ENCODE measurements around the gene AKAP8L. TPM values are rescaled to one million over a fixed set of nuclear protein-coding genes. Genes with fewer than 3 reads are reported as not detected.
"Not testable (repeated sequence)": the region's sequence is repeated elsewhere in the genome, so short reads cannot be mapped to it uniquely, and the experiment has no call there.

Gene AKAP8L
- total RNA-seq, 2 donors from 2014 or later, result 52.6 to 65.7 TPM

DNA sequence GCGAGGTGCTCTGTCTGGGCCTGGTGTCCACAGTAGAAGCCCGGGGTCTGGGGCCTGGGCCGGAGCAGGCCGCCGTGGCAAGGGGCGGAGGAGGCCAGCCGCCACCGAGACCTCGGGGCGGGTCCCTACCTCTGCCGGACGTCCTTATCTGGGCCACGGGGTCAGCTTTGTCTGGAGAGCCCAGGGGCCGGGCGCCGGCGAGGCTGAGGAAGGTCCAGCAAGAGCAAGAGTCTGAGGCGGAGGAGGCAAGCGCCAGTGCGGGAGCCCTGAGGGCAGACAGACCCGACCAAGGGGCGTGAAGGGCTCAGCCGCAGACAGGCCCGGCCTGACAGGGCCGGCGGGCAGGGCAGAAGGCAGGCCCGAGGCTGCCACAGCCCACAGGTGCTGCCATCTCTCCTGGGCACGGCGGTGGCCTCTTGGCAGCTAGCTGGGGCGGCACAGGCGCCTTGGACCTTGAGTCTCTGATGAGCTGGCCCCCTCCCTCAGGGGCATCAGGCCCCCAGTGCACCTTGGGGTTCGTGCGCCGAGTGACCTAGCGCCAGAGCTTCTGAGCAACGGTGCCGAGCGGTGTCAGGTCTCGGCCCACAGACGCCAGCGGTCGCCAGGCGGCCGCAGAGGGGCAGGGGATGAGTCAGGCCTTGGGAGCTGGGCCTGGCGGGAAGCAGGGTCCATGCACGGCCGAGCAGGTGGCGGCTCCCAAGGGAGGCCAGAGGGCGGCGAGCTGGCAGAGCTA, 20.1 kb downstream of the AKAP8L start:
- peak; percentile 77 for DNase-seq (ENCODE audit: low spot score)
- intact Hi-C loops (cut with DNase I), result no loop called here

DNA sequence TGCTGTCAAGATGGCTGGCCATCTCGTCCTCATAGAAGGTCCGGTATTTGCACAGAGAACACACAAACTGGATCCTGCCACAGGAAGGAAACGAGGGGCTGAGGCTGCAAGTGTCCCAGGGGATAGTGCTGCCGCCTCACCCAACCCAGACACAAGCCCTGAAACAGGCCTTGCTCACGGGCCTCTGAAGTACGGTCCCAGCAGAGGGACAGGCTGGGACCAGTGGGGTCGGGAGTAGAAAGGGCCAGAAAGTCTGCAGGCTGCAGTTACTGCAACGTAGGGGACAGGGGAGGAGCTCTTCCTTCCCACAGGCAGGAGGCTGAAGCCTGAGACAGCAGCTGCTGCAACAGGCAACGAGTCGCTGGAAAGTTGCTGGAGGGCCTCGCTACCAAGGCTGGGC, 21.0 kb downstream of the AKAP8L start:
- intact Hi-C loops (cut with DNase I), result no loop called here
- DNase-seq (ENCODE audit: low spot score), result no peak

DNA sequence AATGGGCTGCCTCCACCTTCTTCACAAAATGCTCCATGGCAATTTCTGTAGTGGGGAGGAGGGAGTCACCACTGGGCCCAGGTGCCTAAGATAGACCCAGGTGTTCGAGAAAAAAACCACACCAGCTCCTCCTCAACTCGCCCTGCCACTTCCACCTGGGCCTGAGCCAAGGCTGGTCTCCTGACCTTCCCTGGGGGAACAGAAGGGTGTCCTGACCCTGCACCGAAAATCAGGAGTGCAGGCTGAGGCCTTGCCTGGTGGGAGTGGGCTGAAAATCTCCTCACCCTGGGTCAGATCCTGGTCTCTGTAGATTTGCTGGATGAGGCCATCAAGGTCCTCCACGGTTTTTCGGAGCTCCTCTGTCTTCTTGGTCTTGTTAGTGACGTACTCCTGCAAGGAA, 21.6 kb downstream of the AKAP8L start:
- intact Hi-C loops (cut with DNase I), result no loop called here
- DNase-seq (ENCODE audit: low spot score), result peak; percentile 34

DNA sequence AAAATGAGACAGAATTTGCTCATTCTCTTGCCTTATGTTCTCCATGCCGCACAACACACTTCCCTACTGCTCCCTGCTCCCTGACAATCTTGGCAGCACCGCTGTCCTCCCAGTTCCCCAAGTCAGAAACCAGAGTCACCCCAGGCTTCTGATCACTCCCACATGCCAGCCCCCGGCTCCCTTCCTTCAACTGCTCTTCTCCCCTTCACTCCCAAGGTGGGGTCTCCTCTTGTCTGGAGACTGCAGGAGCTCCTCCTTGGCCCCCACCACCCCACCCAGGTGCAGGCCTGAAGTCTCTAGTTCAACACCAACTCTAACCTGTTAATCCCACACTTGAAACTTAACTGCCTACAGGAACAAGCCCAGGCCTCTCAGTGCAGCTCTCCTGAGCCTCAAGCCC, 22.4 kb downstream of the AKAP8L start:
- intact Hi-C loops (cut with DNase I), result no loop called here
- DNase-seq (ENCODE audit: low spot score), result peak; percentile 19

DNA sequence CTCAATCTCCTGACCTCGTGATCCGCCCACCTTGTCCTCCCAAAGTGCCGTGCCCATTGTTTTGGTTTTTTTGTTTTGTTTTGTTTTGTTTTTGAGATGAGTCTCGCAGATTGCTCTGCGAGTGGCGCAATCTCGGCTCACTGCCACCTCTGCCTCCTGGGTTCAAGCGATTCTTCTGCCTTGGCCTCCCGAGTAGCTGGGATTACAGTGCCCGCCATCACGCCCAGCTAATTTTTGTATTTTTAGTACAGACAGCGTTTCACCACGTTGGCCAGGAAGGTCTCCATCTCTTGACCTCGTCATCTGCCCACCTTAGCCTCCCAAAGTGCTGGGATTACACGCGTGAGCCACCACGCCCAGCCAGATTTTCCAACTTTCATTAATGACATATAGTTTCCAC, 23.5 kb downstream of the AKAP8L start:
- DNase-seq (ENCODE audit: low spot score); intact Hi-C loops (cut with DNase I): not testable (repeated sequence)

DNA sequence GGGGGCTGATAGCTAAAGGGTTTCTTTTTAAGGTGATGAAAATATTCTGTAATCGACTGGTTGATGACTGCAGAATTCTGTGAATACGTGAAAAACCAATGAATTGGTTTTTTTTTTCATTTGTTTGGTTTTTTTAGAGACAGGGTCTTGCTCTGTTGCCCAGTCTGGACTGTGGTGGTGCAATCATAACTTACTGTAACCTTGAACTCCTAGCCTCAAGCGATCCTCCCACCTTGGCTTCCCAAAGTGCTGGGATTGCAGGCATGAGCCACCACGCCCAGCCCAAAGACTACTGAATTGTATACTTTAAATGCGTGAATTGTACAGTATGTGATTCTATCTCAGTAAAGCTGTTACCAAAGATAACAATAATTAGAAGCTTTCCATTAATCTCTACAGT, 24.4 kb downstream of the AKAP8L start:
- no peak for DNase-seq (ENCODE audit: low spot score)
- intact Hi-C loops (cut with DNase I), result no loop called here

DNA sequence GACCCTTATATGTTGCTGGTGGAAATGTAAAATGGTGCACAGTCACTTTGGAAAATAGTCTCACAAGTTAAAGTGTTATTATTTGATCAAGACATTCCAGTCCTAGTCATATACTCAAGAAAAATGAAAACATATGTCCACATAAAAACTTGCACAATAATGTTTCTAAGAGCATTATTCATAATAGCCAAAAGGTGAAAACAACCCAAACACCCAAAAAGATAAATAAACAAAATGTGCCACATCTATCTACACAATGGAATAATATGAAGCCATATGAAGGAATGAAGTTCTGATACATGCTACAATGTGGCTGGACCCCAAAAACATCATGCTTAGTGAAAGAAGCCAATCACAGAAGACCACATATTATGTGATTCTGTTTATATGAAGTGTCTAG, 24.8 kb downstream of the AKAP8L start:
- intact Hi-C loops (cut with DNase I), result no loop called here
- no peak for DNase-seq (ENCODE audit: low spot score)

DNA sequence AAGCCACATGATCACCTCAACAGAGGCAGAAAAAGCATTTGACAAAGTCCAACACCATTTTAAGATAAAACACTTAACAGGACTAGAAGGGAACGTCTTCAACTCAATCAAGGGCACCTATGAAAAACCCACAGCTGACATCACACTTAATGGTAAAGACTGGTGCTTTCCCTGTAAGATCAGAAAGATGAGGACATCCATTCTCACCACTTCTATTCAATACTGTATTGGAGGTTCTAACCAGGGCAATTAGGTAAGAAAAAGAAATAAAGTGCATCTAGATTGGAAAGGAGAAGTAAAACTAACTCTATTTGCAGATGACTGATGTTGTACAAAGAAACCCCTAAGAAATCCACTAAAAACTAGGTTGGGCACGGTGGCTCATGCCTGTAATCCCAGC, 28.0 kb downstream of the AKAP8L start:
- intact Hi-C loops (cut with DNase I), result no loop called here
- DNase-seq (ENCODE audit: low spot score), result no peak

DNA sequence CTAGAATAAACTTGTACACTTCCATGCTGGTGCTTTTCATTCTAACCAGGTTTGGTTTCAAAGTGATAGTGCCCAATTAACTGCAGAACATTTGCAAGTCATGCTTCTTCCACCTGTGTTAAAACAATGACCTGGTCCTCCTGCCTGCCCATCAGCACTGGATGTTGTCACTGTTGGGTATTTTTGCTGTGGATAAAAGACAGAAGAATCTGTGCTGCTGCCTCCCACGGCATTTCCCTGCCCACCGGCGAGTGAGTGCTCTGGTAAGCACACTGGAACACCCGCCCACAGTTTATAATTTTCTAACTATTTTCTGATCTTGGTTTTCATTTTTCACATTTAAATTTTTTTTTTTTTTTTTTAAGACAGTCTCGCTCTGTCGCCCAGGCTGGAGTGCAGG, 36.9 kb downstream of the AKAP8L start:
- intact Hi-C loops (cut with DNase I), result no loop called here
- DNase-seq (ENCODE audit: low spot score), result no peak

DNA sequence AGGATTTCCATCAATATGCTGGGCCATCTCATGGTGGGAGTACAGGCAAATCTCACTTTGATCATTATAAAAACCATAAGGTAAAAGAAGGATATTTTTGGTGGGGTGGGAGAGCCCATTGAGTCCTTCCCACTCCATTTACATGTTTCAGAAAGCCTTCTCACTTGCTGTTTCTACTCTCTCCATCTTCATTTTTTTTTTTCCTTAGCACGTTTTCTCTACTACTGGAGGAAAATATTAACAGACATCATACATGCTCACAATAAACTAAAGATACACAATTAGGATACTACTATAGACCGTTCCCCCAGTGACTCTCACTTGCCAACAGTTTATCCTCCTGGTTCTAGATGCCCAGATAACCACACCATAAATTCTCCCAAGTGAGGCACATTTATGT, 37.4 kb downstream of the AKAP8L start:
- intact Hi-C loops (cut with DNase I), result no loop called here
- no peak for DNase-seq (ENCODE audit: low spot score)

DNA sequence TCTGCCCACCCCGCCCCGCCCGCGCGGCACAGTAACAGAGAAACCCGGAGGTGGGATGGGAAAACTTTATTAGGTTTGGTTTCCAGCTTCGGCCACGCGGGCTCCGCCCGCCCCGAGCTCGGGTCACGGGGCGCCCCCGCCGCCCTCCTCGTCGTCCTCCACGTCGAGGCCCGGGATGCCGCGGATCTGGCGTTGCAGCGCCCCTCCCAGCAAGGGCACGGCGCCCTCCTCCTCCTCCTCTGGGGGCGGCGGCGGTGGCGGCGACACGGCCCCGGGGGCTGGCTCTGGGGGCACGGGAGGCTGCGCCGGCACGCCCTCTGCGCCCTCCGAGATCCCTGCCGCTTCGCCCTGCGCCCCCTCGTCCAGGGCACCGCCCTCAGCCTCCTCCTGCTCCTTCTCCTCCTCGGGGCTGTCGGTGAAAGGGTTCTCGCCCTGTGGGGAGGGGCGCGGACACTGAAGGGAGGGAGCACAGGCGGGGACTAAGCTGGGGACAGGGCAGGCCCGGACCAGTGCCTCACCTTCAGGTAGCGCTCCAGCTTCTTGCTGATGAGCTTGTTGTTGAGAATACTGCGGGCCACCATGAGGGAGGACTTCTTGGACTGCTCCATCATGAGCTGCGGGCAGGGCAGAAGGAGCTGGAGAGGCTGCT, 38.7 kb downstream of the AKAP8L start:
- intact Hi-C loops (cut with DNase I), result loop anchor here (5.0 to 10.0 kb wide), 4 partner anchors 55 to 205 kb away; no protein-coding TSS in a partner anchor
- DNase-seq (ENCODE audit: low spot score), result peak; percentile 88

DNA sequence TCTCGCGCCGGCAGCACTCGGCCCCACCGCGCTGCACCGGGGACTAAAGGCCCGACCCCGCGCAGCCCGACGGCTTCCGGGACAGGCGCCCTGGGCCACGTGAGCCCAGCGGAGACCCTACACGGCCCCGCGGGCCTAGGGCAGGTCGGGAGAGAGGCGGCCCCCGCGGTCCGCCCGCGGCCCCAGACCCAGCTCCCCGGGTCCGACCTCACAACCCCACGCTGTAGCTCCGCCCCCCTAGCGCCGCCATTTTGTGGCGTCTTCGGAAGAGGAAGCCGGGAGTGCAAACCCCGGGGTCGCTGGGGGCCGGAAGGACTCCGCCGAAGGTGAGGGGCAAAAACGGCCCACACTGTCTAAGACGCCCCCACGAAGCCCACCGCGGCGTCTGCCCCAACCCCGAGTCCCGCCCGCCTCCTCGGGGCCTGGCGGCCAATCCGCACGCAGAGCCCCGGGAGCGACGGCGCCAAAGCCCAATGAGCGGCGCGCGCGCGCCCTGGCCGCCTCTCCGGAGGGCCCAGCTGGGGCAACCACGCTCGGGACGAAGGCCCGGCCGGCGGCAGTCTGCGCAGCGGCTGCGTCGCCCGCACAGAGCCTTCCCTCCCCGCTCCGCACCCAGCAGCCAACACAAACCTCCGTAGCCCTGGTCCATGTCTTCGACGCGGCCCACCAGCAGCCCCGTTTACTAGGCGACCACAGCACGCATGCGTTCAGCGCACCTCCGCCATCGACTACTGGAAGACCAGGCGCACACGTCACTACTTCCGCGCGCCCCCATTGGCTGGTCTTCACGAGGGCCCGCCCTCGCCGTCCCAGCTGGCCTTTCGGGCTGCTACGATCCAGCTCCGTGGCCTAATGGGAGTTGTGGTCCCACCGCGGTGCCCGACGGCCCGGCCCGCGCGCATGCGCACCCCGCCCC, 39.4 kb downstream of the AKAP8L start, which contains the start of gene AKAP8:
TSS of gene AKAP8 (minus strand) at position 705 of the 916 bp plus-strand sequence. CDS start at position 649, 56 bp downstream.
- intact Hi-C loops (cut with DNase I), result loop anchor here (5.0 to 10.0 kb wide), 4 partner anchors 55 to 205 kb away; no protein-coding TSS in a partner anchor
- DNase-seq (ENCODE audit: low spot score), result peak; percentile 99

DNA sequence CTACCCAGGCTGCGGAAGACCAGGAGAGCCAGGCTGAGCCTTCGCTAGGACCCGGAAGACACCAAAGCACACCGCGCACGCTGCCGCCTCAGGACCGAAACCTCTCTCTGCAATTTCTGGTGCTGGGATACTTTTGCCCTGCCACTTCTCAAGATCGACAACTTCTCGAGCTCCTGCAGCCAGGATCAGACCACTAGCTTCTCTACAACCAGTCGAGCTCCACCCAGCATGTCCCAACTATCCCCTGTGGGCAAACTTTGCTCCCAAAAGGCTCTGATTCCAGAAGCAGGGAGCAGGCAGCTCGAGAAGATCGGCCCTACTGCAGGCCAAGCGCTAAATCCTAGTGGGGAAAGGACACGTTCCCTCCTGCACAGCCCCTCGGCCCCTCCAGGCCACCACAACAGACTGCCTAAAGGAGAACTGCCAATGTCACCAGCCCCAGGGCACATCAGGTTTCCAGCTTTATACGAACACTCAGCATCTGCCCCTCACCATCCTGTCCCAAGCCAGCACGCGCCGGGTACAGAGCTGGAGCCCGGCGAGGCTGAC, 40.2 kb downstream of the AKAP8L start:
- intact Hi-C loops (cut with DNase I), result loop anchor here (5.0 to 10.0 kb wide), 4 partner anchors 54 to 204 kb away; no protein-coding TSS in a partner anchor
- DNase-seq (ENCODE audit: low spot score), result peak; percentile 85

DNA sequence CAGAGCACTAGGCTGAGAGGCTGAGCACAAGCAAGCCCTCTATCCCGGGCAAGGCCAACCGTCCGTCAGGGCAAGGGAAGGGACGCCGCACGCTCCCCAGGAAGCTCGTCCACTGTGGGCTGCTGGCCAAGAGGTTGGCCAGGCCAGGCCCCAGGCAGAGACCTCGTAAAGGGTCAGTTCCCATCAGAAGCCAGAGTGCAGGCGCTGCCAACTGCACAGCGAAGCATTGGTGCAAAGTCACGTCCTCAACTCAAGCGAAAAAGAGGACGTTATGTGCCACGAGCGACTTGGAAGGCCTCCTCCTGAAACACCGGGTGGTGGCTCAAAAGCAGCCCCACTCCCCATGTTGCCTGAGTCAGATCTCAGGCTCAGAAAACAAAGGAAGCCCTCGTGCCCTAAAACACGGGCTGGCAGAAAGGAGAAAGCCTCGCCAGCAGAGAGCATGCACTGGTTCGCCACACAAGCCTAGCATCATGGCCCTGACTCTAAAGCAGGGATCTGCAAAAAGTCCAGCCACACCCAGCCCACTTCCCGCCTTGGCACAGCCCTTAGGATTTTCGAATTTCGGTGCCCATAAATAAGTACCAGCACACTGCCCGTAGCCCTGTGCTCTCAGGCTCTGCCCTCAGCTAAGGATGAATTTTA, 43.9 kb downstream of the AKAP8L start:
- intact Hi-C loops (cut with DNase I), result loop anchor here (5.0 to 10.0 kb wide), 6 partner anchors 32 to 662 kb away; no protein-coding TSS in a partner anchor
- peak; percentile 91 for DNase-seq (ENCODE audit: low spot score)

DNA sequence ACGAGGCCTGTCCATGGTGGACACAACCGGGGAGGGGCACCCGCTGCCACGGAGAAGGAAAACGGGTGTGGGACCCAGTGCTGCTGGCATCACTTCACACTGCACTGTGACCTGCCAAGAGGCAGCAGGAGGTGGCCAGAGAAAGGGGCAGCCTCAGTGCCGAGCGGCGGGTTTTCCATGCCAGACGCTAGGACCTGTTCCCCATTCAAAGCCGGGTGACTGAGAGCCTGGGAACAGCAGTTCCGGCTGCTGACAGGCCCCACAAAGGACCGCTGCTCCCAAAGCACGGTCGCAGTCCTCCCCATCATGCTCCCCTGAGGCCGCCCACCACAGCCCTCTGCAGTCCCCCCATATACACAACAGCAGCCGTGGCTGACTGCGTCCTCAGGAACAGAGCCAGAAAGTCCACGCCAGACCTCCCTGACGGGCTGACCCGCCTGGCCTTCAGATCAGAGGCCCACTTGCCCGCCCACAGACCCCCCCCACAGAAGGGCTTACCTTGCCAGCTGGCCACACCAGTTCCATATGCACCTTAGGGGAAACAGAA, 44.6 kb downstream of the AKAP8L start:
- peak; percentile 75 for DNase-seq (ENCODE audit: low spot score)
- intact Hi-C loops (cut with DNase I), result loop anchor here (5.0 to 10.0 kb wide), 5 partner anchors 33 to 663 kb away; no protein-coding TSS in a partner anchor

DNA sequence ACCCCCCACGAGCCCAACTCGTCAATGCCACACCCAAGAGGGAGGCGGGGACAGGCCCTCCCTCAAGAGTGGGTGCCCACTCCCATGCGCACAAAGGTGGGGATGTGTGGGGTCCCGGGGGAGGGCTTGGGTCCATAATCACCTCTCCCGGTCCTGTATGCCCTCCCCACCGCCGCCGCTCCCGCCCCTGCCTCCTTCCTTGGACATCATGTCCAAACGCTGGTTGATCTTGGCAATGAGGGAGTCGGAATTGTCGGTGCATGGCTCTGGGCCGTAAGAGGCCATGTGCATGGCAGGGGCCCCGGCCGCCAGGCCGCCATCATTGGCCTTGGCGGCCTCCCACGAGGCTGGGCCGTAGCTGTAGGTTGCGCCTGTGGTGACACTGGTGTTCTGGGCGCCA, 45.1 kb downstream of the AKAP8L start:
- intact Hi-C loops (cut with DNase I), result loop anchor here (2.0 to 10.0 kb wide), 6 partner anchors 15 to 664 kb away; no protein-coding TSS in a partner anchor
- DNase-seq (ENCODE audit: low spot score), result peak; percentile 84

DNA sequence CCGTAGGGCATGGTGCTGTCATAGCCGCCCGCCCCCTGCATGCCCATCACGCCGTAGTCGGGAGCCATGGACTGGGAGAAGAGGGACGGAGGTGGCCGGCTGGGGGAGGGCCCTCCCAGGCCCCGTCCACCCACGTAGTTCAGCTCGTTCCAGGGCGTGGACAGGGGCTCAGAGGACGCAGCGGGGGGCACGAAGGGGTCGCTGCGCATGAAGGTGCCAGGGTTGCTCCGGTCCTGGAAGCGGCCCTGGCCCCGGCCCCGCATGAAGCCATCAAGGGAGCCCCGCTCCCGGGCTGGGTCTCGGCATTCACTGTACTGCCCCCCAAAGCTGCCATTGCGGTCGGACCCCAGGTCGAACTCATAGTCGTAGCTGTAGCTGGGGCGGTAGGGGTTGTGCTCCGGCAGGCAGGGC, 45.9 kb downstream of the AKAP8L start:
- intact Hi-C loops (cut with DNase I), result loop anchor here (2.0 to 10.0 kb wide), 6 partner anchors 14 to 664 kb away; no protein-coding TSS in a partner anchor
- peak; percentile 76 for DNase-seq (ENCODE audit: low spot score)

DNA sequence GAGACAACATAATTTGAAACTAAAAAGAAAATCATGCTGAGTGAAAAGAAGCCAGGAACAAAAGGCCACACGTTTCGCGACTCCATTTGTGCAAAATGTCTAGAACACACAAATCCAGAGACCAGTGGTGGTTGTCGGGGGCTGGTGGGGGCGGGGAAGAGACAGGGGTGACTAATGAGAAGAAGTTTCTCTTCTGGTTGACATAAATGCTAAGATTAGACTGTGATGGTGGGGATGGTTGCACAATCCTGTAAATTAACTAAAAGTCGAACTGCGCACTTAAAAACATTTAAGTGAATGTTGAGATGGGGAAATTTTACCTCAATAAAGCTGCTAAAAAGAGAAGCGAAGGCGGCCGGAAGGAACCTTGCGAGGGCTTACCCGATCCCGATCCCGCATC, 46.3 kb downstream of the AKAP8L start:
- intact Hi-C loops (cut with DNase I), result loop anchor here (2.0 to 10.0 kb wide), 6 partner anchors 14 to 665 kb away; no protein-coding TSS in a partner anchor
- peak; percentile 5 for DNase-seq (ENCODE audit: low spot score)
